ENCODE data around the gene TAAR8. TPM values are rescaled to one million over a fixed set of nuclear protein-coding genes. Genes with fewer than 3 reads are reported as not detected.

Gene TAAR8
- total and polyA plus RNA-seq, 2 experiments from 2014 or later = not detected

- H3K79me2 ChIP-seq (replicated peaks; ENCODE audit: insufficient read depth) = no peaks in the 10 kb centered on the region
- Mint-ChIP-seq H3K27me3 (ENCODE audit: insufficient read depth, low read depth, poor library complexity) (no peaks in the 10 kb centered on the region), H3K4me3 (no peak overlapping the region), H3K4me1 (peaks cover 3% of the 10 kb centered on the region; the same call in 1 of the 3 replicates), H3K27ac (peak overlapping the region; percentile 31; the same call in 1 of the 2 replicates), H3K36me3 (ENCODE audit: low read depth) (no peaks in the 10 kb centered on the region), H3K9me3 (no peaks in the 10 kb centered on the region)
- H3K36me3 ChIP-seq (ENCODE audit: insufficient read depth) = no peaks in the 10 kb centered on the region
- H3K27me3 ChIP-seq (ENCODE audit: insufficient read depth) = no peaks in the 10 kb centered on the region
- H2AFZ ChIP-seq = peak overlapping the region; percentile 84; the same call in 1 of the 2 replicates
- H3K27ac ChIP-seq (ENCODE audit: low read depth) = no peak overlapping the region
- no peak overlapping the region for H3K4me3 ChIP-seq
- peak; percentile 72 for ATAC-seq
- H3K9me2 ChIP-seq (ENCODE audit: insufficient read depth) = no peaks in the 10 kb centered on the region
- DNase-seq (ENCODE audit: low spot score) = no peak
- no peak for TF ChIP-seq ETS1 (IDR thresholded peaks at IDR 0.05)
- TF ChIP-seq JUNB (IDR thresholded peaks at IDR 0.05; ENCODE audit: unreplicated experiment) = no peak
- TF ChIP-seq ZNF114 (CRISPR knock-in tag; IDR thresholded peaks at IDR 0.05) = no peak
- no peak for TF ChIP-seq REST (IDR thresholded peaks at IDR 0.05; ENCODE audit: unreplicated experiment)
- no peak for TF ChIP-seq POLR2AphosphoS5 (IDR thresholded peaks at IDR 0.05; ENCODE audit: low read depth)
- TF ChIP-seq NANOG (IDR thresholded peaks at IDR 0.05; ENCODE audit: borderline replicate concordance) = no peak
- TF ChIP-seq ZNF462 (CRISPR knock-in tag; IDR thresholded peaks at IDR 0.05) = no peak
- TF ChIP-seq STAT1 (IDR thresholded peaks at IDR 0.05; ENCODE audit: unreplicated experiment) = no peak
- TF ChIP-seq EZH2phosphoT487 (IDR thresholded peaks at IDR 0.05; ENCODE audit: unreplicated experiment) = no peak
- TF ChIP-seq ZNF331 (CRISPR knock-in tag; IDR thresholded peaks at IDR 0.05; ENCODE audit: low read depth) = no peak
- no peak for TF ChIP-seq EZH2 (IDR thresholded peaks at IDR 0.05; ENCODE audit: low read depth, unreplicated experiment)
- no peak for TF ChIP-seq CTCF (conservative IDR thresholded peaks at IDR 0.05; ENCODE audit: low read depth in 2 of 2)
- no peak for TF ChIP-seq CREB1 (CRISPR knock-in tag; IDR thresholded peaks at IDR 0.05; ENCODE audit: low read depth)
- no peaks in the 10 kb centered on the region for H3K4me1 ChIP-seq (ENCODE audit: insufficient read depth)
- no peaks in the 10 kb centered on the region for H4K20me1 ChIP-seq (replicated peaks; ENCODE audit: insufficient read depth)
- no peak overlapping the region for H3K4me2 ChIP-seq
- H3F3A ChIP-seq (replicated peaks; ENCODE audit: low read depth) = no peaks in the 10 kb centered on the region
Observed at GRCh38 chr6:132525866-132526265, 26.6 kb upstream of the TAAR8 start.
